Heart left ventricle (tissue), 13 donors: ENCODE measurements around the gene TMEM50A.
"Not testable (repeated sequence)": the region's sequence is repeated elsewhere in the genome, so short reads cannot be mapped to it uniquely, and the experiment has no call there.

Source experiments
- CTCF ChIP-seq, 12 donors: fragments of 200-600 bp; sonication (generic) in 4 of 12; IDR thresholded peaks; one replicate each; pipeline versions ENCODE4 v1.5.0 to v1.8.0; 2018 to 2022; ENCODE audit warnings: antibody characterized with exemption in 12 of 12, mild to moderate bottlenecking in 5 of 12
- POLR2A ChIP-seq, 2 donors: fragments of 450-650 bp; IDR thresholded peaks; one replicate each; pipeline ENCODE4 v1.6.1; 2017; ENCODE audit warnings: antibody characterized with exemption in 2 of 2, mild to moderate bottlenecking in 2 of 2, moderate library complexity in 2 of 2
- donor health status: ischemic (EF 13 %, LVEDD 7.1; RV severe dilation, severe dysfunction).
- donor health status: DM: no; HTN: yes; CAD: no.
- donor health status: DM: no; HTN: no; CAD: no.
- donor health status: ischemic (EF 25% LVEDD 6.9; RV normal size, moderate dysfunction).
- donor health status: ischemic (EF 25% LVEDD 5.7; RV mildly dilated, moderate dysfunction).
- donor health status: ischemic (EF 35%, LVEDD 5.7; RV mildly dilated, moderate dysfunction).
- donor health status: nonischemic (EF 11% LVEDD 7.7; RV severe dilation, severe dysfunction).
- donor health status: DM: yes; HTN: yes; CAD: no.
- donor health status: PGD.
- donor health status: ischemic (EF 29% LVEDD 5.4; RV normal size, mild dysfunction).
- donor health status: nonischemic (EF 23%, LVEDD 6.1; RV moderate dilation, normal function).

- TF ChIP-seq CTCF, POLR2A (IDR thresholded peaks at IDR 0.05): not testable (repeated sequence)
Measured at GRCh38 chr1:25320314-25320938, 17.7 kb upstream of the TMEM50A start.
